Measurements from ENCODE around the gene MTX2. TPM values are rescaled to one million over a fixed set of nuclear protein-coding genes. Genes with fewer than 3 reads are reported as not detected.
"Not testable (repeated sequence)": the region's sequence is repeated elsewhere in the genome, so short reads cannot be mapped to it uniquely, and the experiment has no call there.

MTX2 gene
- total RNA-seq, 1 experiment from 2014 or later, result 38.0 TPM

DNA sequence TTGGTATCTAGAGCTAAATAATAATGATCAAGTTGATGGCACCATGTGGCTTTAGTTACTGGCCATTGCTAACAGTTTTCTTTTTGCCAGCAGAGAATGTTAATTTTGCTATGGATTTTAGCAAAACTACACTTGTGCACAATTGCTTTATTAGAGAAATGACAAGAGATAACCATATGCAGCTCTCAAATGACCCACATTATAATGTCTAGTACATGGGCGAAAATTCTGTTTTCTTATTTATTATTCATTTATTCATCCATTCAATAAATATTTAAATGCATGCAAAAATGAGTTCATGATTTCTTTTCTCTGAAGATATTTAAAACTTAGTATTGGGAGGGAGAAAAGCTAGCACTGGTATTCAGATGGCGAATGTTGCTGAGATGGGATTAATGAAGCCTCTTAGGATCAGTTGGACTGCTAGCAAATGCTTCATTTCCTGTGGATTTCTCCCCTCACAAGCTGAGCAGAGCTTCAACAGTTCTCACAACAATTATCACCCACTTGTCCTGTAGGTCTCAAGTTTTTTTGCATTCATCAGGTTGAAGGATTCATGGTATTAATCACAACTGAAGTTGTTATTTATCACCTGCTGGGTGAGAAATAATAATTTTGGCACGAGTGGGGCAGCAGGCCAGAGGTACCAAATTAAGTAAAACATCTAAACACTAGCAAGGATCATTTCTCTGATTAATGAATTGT is 95.2 kb downstream of the MTX2 start:
- H3K36me3 Mint-ChIP-seq (ENCODE audit: insufficient read depth, unreplicated experiment), result no peaks in the 10 kb centered on the region
- ChIA-PET CTCF (interaction anchor here (1.2 kb wide), 1 partner anchor 93 kb away, joined by 3 read pairs; no protein-coding TSS in a partner anchor), POLR2A (interaction anchor here (0.6 kb wide), 1 partner anchor 13 kb away, joined by 3 read pairs; no protein-coding TSS in a partner anchor)
- no peaks in the 10 kb centered on the region for H3K9me3 Mint-ChIP-seq (ENCODE audit: unreplicated experiment)
- H3K27ac Mint-ChIP-seq (ENCODE audit: low read depth, unreplicated experiment), result no peak overlapping the region
- intact Hi-C loops (cut with micrococcal nuclease), result no loop called here
- H3K4me1 Mint-ChIP-seq (ENCODE audit: insufficient read depth, unreplicated experiment), result no peaks in the 10 kb centered on the region
- no peak overlapping the region for H3K4me3 Mint-ChIP-seq (ENCODE audit: unreplicated experiment)
- DNase-seq (ENCODE audit: unreplicated experiment), result no peak
- TF ChIP-seq, protein P1, sequence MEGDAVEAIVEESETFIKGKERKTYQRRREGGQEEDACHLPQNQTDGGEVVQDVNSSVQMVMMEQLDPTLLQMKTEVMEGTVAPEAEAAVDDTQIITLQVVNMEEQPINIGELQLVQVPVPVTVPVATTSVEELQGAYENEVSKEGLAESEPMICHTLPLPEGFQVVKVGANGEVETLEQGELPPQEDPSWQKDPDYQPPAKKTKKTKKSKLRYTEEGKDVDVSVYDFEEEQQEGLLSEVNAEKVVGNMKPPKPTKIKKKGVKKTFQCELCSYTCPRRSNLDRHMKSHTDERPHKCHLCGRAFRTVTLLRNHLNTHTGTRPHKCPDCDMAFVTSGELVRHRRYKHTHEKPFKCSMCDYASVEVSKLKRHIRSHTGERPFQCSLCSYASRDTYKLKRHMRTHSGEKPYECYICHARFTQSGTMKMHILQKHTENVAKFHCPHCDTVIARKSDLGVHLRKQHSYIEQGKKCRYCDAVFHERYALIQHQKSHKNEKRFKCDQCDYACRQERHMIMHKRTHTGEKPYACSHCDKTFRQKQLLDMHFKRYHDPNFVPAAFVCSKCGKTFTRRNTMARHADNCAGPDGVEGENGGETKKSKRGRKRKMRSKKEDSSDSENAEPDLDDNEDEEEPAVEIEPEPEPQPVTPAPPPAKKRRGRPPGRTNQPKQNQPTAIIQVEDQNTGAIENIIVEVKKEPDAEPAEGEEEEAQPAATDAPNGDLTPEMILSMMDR (IDR thresholded peaks at IDR 0.05; ENCODE audit: unreplicated experiment), result no peak
- H3K27me3 Mint-ChIP-seq (ENCODE audit: insufficient read depth, unreplicated experiment), result no peaks in the 10 kb centered on the region
- BruUV-seq (replicated peaks), result no TSS peak

DNA sequence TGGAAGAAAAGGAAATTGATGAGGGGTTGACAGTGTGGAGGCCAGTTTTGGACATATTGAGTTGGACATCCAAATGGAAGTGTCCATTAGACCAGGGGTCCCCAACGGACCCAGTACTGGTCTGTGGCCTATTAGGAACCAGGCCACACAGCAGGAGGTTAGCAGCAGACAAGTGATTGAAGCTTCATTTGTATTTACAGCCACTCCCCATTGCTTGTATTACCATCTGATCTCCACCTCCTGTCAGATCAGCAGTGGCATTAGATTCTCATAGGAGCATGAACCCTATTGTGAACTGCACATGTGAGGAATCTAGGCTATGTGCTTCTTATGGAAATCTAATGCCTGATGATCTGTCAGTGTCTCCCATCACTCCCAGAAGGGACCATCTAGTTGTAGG is 99.1 kb downstream of the MTX2 start:
- BruUV-seq (replicated peaks), result no TSS peak
- POLR2A ChIA-PET, result interaction anchor here (1.3 to 1.4 kb wide), 2 partner anchors 14 to 78 kb away, joined by 3 to 4 read pairs; no protein-coding TSS in a partner anchor
- Mint-ChIP-seq H3K36me3 (ENCODE audit: insufficient read depth, unreplicated experiment) (no peaks in the 10 kb centered on the region), H3K9me3 (ENCODE audit: unreplicated experiment) (no peaks in the 10 kb centered on the region), H3K4me1 (ENCODE audit: insufficient read depth, unreplicated experiment) (no peaks in the 10 kb centered on the region), H3K27ac (ENCODE audit: low read depth, unreplicated experiment) (no peak overlapping the region), H3K4me3 (ENCODE audit: unreplicated experiment) (no peak overlapping the region), H3K27me3 (ENCODE audit: insufficient read depth, unreplicated experiment) (no peaks in the 10 kb centered on the region)
- TF ChIP-seq, protein P1 (IDR thresholded peaks at IDR 0.05; ENCODE audit: unreplicated experiment), result no peak
- intact Hi-C loops (cut with micrococcal nuclease), result no loop called here
- CTCF ChIA-PET, result no interaction called here
- DNase-seq (ENCODE audit: unreplicated experiment), result no peak

DNA sequence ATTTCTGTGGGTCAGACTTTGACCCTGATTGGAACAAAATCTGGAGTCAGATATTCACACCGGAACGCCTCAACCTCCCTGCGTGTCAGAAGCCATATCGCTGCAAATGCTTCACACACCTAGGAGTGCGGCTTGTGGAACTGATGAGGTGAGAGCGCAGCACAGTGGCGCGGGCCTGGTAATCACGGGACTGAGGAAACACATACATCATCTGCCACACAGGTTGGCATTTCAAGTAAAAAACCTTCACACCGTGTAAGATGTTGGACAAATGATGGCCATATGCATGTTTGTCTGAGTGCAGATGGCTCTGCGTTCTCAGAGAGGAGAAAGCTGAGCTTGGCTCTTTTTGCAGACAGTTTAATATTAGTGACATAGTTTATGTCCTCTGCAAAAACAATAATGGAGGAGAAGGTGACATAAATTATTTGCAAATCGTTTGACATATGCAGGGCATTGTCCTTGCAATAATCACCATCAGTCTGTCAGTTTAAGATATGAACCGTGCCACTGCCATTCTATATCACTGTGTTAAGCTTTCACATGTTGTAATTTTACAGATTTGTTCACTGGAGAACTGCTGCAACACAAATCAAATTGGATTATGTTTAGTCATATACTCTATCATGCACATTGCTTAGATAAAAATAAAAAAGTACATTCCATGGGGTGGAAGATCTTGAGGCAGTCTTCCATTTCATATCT is 101.4 kb downstream of the MTX2 start:
- Mint-ChIP-seq H3K4me1 (ENCODE audit: insufficient read depth, unreplicated experiment) (no peaks in the 10 kb centered on the region), H3K27ac (ENCODE audit: low read depth, unreplicated experiment) (no peak overlapping the region), H3K36me3 (ENCODE audit: insufficient read depth, unreplicated experiment) (no peaks in the 10 kb centered on the region), H3K9me3 (ENCODE audit: unreplicated experiment) (no peaks in the 10 kb centered on the region), H3K4me3 (ENCODE audit: unreplicated experiment) (no peak overlapping the region), H3K27me3 (ENCODE audit: insufficient read depth, unreplicated experiment) (no peaks in the 10 kb centered on the region)
- BruUV-seq (replicated peaks), result no TSS peak
- CTCF ChIA-PET, result no interaction called here
- DNase-seq (ENCODE audit: unreplicated experiment), result no peak
- POLR2A ChIA-PET, result no interaction called here
- TF ChIP-seq, protein P1 (IDR thresholded peaks at IDR 0.05; ENCODE audit: unreplicated experiment), result no peak
- intact Hi-C loops (cut with micrococcal nuclease), result no loop called here

DNA sequence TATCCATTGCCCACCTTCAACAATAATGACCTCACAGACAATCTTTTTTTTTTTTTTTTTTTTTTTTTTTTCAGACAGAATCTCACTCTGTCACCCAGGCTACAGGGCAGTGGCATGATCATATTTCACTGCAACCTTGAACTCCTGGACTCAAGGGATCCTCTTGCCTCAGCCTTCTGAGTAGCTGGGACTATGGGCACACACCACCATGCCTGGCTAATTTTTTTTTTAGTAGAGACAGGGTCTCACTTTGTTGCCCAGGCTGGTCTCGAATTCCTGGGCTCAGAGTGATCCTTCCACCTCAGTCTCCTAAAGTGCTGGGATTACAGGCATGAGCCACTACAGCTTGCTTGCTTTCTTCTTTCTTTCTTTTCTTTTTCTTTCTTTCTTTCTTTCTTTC is 103.9 kb downstream of the MTX2 start:
- H3K4me1 Mint-ChIP-seq (ENCODE audit: insufficient read depth, unreplicated experiment); H3K27ac Mint-ChIP-seq (ENCODE audit: low read depth, unreplicated experiment); H3K27me3 Mint-ChIP-seq (ENCODE audit: insufficient read depth, unreplicated experiment); CTCF ChIA-PET; BruUV-seq (replicated peaks); H3K4me3 Mint-ChIP-seq (ENCODE audit: unreplicated experiment); H3K9me3 Mint-ChIP-seq (ENCODE audit: unreplicated experiment); POLR2A ChIA-PET; H3K36me3 Mint-ChIP-seq (ENCODE audit: insufficient read depth, unreplicated experiment); DNase-seq (ENCODE audit: unreplicated experiment); intact Hi-C loops (cut with micrococcal nuclease): not testable (repeated sequence)

Measured in MCF 10A (cell line).